ENCODE measurements around the gene ACER1.

The ACER1 gene

GRCh38 chr19:6286676-6287075 lies 46.7 kb downstream of the ACER1 start:
- TF ChIP-seq, protein P1, sequence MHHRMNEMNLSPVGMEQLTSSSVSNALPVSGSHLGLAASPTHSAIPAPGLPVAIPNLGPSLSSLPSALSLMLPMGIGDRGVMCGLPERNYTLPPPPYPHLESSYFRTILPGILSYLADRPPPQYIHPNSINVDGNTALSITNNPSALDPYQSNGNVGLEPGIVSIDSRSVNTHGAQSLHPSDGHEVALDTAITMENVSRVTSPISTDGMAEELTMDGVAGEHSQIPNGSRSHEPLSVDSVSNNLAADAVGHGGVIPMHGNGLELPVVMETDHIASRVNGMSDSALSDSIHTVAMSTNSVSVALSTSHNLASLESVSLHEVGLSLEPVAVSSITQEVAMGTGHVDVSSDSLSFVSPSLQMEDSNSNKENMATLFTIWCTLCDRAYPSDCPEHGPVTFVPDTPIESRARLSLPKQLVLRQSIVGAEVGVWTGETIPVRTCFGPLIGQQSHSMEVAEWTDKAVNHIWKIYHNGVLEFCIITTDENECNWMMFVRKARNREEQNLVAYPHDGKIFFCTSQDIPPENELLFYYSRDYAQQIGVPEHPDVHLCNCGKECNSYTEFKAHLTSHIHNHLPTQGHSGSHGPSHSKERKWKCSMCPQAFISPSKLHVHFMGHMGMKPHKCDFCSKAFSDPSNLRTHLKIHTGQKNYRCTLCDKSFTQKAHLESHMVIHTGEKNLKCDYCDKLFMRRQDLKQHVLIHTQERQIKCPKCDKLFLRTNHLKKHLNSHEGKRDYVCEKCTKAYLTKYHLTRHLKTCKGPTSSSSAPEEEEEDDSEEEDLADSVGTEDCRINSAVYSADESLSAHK (tag by site-specific recombination; IDR thresholded peaks at IDR 0.05) = no peak
- no peak for TF ChIP-seq MYNN (tag by site-specific recombination; IDR thresholded peaks at IDR 0.05; ENCODE audit: borderline replicate concordance)
- TF ChIP-seq ZNF221 (tag by site-specific recombination; IDR thresholded peaks at IDR 0.05; ENCODE audit: borderline replicate concordance) = no peak
- no peak for TF ChIP-seq ZNF398 (tag by site-specific recombination; IDR thresholded peaks at IDR 0.05)
- TF ChIP-seq ZNF214 (tag by site-specific recombination; IDR thresholded peaks at IDR 0.05; ENCODE audit: borderline replicate concordance) = no peak
- TF ChIP-seq ZNF239 (tag by site-specific recombination; IDR thresholded peaks at IDR 0.05) = no peak
- no peak for TF ChIP-seq ZBTB1 (tag by site-specific recombination; IDR thresholded peaks at IDR 0.05)
- no peak for TF ChIP-seq SETDB1 (IDR thresholded peaks at IDR 0.05; ENCODE audit: insufficient read length, low read length)
- TF ChIP-seq EGR2 (tag by site-specific recombination; IDR thresholded peaks at IDR 0.05; ENCODE audit: low read depth) = no peak
- TF ChIP-seq MZF1 (tag by site-specific recombination; IDR thresholded peaks at IDR 0.05; ENCODE audit: borderline replicate concordance) = no peak
- no peak for TF ChIP-seq SP7 (tag by site-specific recombination; IDR thresholded peaks at IDR 0.05)
- TF ChIP-seq, protein P2, sequence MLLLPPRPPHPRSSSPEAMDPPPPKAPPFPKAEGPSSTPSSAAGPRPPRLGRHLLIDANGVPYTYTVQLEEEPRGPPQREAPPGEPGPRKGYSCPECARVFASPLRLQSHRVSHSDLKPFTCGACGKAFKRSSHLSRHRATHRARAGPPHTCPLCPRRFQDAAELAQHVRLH (tag by site-specific recombination; IDR thresholded peaks at IDR 0.05) = no peak
- no peak for TF ChIP-seq ZNF701 (tag by site-specific recombination; IDR thresholded peaks at IDR 0.05)
- TF ChIP-seq ZNF335 (tag by site-specific recombination; conservative IDR thresholded peaks at IDR 0.05) = no peak
- TF ChIP-seq ZNF510 (tag by site-specific recombination; IDR thresholded peaks at IDR 0.05; ENCODE audit: insufficient replicate concordance) = no peak
- TF ChIP-seq ZBTB48 (tag by site-specific recombination; IDR thresholded peaks at IDR 0.05) = no peak
- no peak for TF ChIP-seq ZBTB20 (tag by site-specific recombination; IDR thresholded peaks at IDR 0.05)
- TF ChIP-seq ZNF670 (tag by site-specific recombination; IDR thresholded peaks at IDR 0.05; ENCODE audit: low read depth) = no peak
- TF ChIP-seq, protein P3, sequence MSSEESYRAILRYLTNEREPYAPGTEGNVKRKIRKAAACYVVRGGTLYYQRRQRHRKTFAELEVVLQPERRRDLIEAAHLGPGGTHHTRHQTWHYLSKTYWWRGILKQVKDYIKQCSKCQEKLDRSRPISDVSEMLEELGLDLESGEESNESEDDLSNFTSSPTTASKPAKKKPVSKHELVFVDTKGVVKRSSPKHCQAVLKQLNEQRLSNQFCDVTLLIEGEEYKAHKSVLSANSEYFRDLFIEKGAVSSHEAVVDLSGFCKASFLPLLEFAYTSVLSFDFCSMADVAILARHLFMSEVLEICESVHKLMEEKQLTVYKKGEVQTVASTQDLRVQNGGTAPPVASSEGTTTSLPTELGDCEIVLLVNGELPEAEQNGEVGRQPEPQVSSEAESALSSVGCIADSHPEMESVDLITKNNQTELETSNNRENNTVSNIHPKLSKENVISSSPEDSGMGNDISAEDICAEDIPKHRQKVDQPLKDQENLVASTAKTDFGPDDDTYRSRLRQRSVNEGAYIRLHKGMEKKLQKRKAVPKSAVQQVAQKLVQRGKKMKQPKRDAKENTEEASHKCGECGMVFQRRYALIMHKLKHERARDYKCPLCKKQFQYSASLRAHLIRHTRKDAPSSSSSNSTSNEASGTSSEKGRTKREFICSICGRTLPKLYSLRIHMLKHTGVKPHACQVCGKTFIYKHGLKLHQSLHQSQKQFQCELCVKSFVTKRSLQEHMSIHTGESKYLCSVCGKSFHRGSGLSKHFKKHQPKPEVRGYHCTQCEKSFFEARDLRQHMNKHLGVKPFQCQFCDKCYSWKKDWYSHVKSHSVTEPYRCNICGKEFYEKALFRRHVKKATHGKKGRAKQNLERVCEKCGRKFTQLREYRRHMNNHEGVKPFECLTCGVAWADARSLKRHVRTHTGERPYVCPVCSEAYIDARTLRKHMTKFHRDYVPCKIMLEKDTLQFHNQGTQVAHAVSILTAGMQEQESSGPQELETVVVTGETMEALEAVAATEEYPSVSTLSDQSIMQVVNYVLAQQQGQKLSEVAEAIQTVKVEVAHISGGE (tag by site-specific recombination; conservative IDR thresholded peaks at IDR 0.05; ENCODE audit: low read depth) = no peak
- H3K4me1 ChIP-seq (ENCODE audit: control insufficient read depth, insufficient read depth, low read length) = no peaks in the 10 kb centered on the region
- POLR2A ChIA-PET = interaction anchor here (0.7 kb wide), 1 partner anchor 14 kb away, joined by 5 read pairs; no protein-coding TSS in a partner anchor
- no peak overlapping the region for H3K4me3 ChIP-seq (ENCODE audit: low read depth, low read length)
- CTCF ChIA-PET = interaction anchor here (0.6 to 0.9 kb wide), 3 partner anchors 16 to 280 kb away, joined by 3 read pairs; no protein-coding TSS in a partner anchor
- no peak overlapping the region for H3K27ac ChIP-seq (ENCODE audit: extremely low read depth, low read depth, low read length)
- H3K9me3 ChIP-seq (ENCODE audit: control insufficient read depth, insufficient read depth, low read depth, low read length) = no peaks in the 10 kb centered on the region
- no peaks in the 10 kb centered on the region for H3K36me3 ChIP-seq (ENCODE audit: control insufficient read depth in 2 of 2, insufficient read depth in 1 of 2, low read length in 2 of 2)
